HepG2 (cell line): ENCODE measurements around the gene C19orf73. TPM values are rescaled to one million over a fixed set of nuclear protein-coding genes. Genes with fewer than 3 reads are reported as not detected.

Experiments used
- CTCF ChIP-seq: sonication (generic); formaldehyde crosslinking; IDR thresholded peaks from 2 replicates; pipeline ENCODE4 v1.5.0; 2020; ENCODE audit warnings: mild to moderate bottlenecking, missing genetic modification reagents, moderate library complexity
- LCORL ChIP-seq, 2 experiments: fragments of 450-650 bp in 1 of 2; sonication (generic) in 1 of 2; formaldehyde crosslinking in 1 of 2; IDR thresholded peaks; 2 replicates each; pipeline versions ENCODE4 v1.5.0 to v1.6.1; 2017 to 2020; ENCODE audit warnings: antibody characterized with exemption in 1 of 2, missing genetic modification reagents in 1 of 2
- NCOA5 ChIP-seq: sonication (generic); formaldehyde crosslinking; IDR thresholded peaks from 2 replicates; pipeline ENCODE4 v1.4.0; 2020; ENCODE audit warnings: missing genetic modification reagents
- PAX8 ChIP-seq: sonication (generic); formaldehyde crosslinking; IDR thresholded peaks from 2 replicates; pipeline ENCODE4 v1.8.0; 2022; ENCODE audit warnings: mild to moderate bottlenecking, missing genetic modification reagents, borderline replicate concordance
- RORA ChIP-seq: sonication (generic); formaldehyde crosslinking; IDR thresholded peaks from 2 replicates; pipeline ENCODE4 v1.5.0; 2020; ENCODE audit warnings: mild to moderate bottlenecking, missing genetic modification reagents, moderate library complexity
- SAP130 ChIP-seq: IDR thresholded peaks from 2 replicates; pipeline ENCODE4 v1.6.1; 2016; ENCODE audit warnings: low read depth
- ZNF160 ChIP-seq: sonication (generic); formaldehyde crosslinking; IDR thresholded peaks from 2 replicates; pipeline ENCODE4 v1.8.0; 2022; ENCODE audit warnings: mild to moderate bottlenecking, inconsistent platforms, missing genetic modification reagents
- ZNF687 ChIP-seq: sonication (generic); formaldehyde crosslinking; IDR thresholded peaks from 2 replicates; pipeline ENCODE4 v1.5.1; 2020; ENCODE audit warnings: mild to moderate bottlenecking, missing genetic modification reagents, moderate library complexity
- ZUFSP ChIP-seq: sonication (generic); formaldehyde crosslinking; IDR thresholded peaks from 2 replicates; pipeline ENCODE4 v1.9.0; 2021; ENCODE audit warnings: missing genetic modification reagents, mild to moderate bottlenecking, borderline replicate concordance
- polyA plus RNA-seq, 8 experiments: library from polyadenylated mRNA; depleted of rRNA in 3 of 8; stranded (reverse) in 7 of 8; unstranded in 1 of 8; fragments of >200 nt; fragmentation: Illumina TruSeq in 4 of 8; extraction: Trizol in 4 of 8; gene quantifications; 2 replicates each; pipeline versions ENCODE4 v1.2.1 to v1.2.3, GENCODE V29; 2011 to 2016; ENCODE audit warnings: low read depth in 4 of 8, missing spikeins in 1 of 8, mixed read lengths in 1 of 8; ENCODE audit not compliant: insufficient read depth in 1 of 8
- total RNA-seq, 5 experiments: library from RNA; depleted of rRNA; stranded (reverse); fragments of >200 nt; fragmentation: Illumina TruSeq; extraction: Trizol; gene quantifications; 2 replicates each; pipeline ENCODE4 v1.2.3, GENCODE V29; 2016; ENCODE audit warnings: low read depth in 1 of 5

Gene C19orf73
- total and polyA plus RNA-seq, 2 of the 13 experiments (the other 11 are each of a cell fraction or from before 2014, with no cell fraction given) = 1.4 to 1.5 TPM

- TF ChIP-seq ZUFSP (CRISPR knock-in tag) = no peak
- TF ChIP-seq CTCF = peak; percentile 97
- no peak for TF ChIP-seq RORA (CRISPR knock-in tag)
- TF ChIP-seq PAX8 (CRISPR knock-in tag) = no peak
- no peak for TF ChIP-seq ZNF160 (CRISPR knock-in tag)
- no peak for TF ChIP-seq NCOA5 (CRISPR knock-in tag)
- TF ChIP-seq SAP130 (CRISPR knock-in tag) = peak; percentile 45; the same call in 1 of the 2 replicates
- TF ChIP-seq LCORL (IDR thresholded peaks at IDR 0.05) = no peak
- no peak for TF ChIP-seq LCORL (CRISPR knock-in tag; IDR thresholded peaks at IDR 0.05)
- peak; percentile 24; the same call in 1 of the 2 replicates for TF ChIP-seq ZNF687
- TF ChIP-seq, all 625 proteins: peak for 21
These were observed 21.3 kb downstream of the C19orf73 start (continued) for GRCh38 chr19:49097453-49098288.
